Lower lobe of right lung (tissue), 2 donors: ENCODE measurements around the gene PTGES3. TPM values are rescaled to one million over a fixed set of nuclear protein-coding genes. Genes with fewer than 3 reads are reported as not detected.

Source experiments
- ATAC-seq, 2 donors: fragments of 200-7000 bp; cut with Tn5 transposase; one replicate each; pipeline ENCODE4 v1.9.1; 2020 to 2022; ENCODE audit warnings: mild to moderate bottlenecking in 2 of 2, moderate library complexity in 2 of 2
- DNase-seq: peaks from one replicate; pipeline ENCODE4 v3.0.0-alpha.2; 2020
- H3K27ac ChIP-seq: fragments of 200-600 bp; one replicate; pipeline ENCODE4 v1.8.0; 2022
- H3K27me3 ChIP-seq: fragments of 200-600 bp; one replicate; pipeline ENCODE4 v1.8.0; 2022; ENCODE audit warnings: low read depth
- H3K36me3 ChIP-seq: fragments of 200-600 bp; one replicate; pipeline ENCODE4 v1.8.0; 2022; ENCODE audit warnings: mild to moderate bottlenecking
- H3K4me1 ChIP-seq: fragments of 200-600 bp; one replicate; pipeline ENCODE4 v1.8.0; 2022
- H3K4me3 ChIP-seq: fragments of 200-600 bp; one replicate; pipeline ENCODE4 v1.8.0; 2022; ENCODE audit warnings: mild to moderate bottlenecking
- H3K9me3 ChIP-seq: fragments of 200-600 bp; one replicate; pipeline ENCODE4 v1.8.0; 2022
- CTCF ChIP-seq: fragments of 200-600 bp; IDR thresholded peaks from one replicate; pipeline ENCODE4 v1.8.0; 2022; ENCODE audit warnings: antibody characterized with exemption, mild to moderate bottlenecking
- intact Hi-C: fragments of 100-400 bp; cut with DNase I; formaldehyde crosslinking; loops from one replicate; pipeline ENCODE4 v1.11.0; 2022
- total RNA-seq: library from RNA; stranded (reverse); fragmentation: NEBNext Ultra II Directional; extraction: Animal tissue kit (Norgen Biotek cat#: 25700); gene quantifications from one replicate; pipeline ENCODE4 v1.2.1, GENCODE V29; 2021
- donor health status: DM: no; HTN: yes; CAD: no; lungs with severe emphysema.

The PTGES3 gene
- total RNA-seq, 1 donor from 2014 or later, result 198 TPM

- no peak for DNase-seq
- Histone ChIP-seq H3K36me3 (peaks cover 76% of the 10 kb centered on the region), H3K4me1 (peaks cover 35% of the 10 kb centered on the region), H3K4me3 (no peak overlapping the region), H3K9me3 (no peaks in the 10 kb centered on the region), H3K27me3 (no peaks in the 10 kb centered on the region), H3K27ac (no peak overlapping the region)
- ATAC-seq, result no peak
- intact Hi-C loops, result no loop called here
- no peak for TF ChIP-seq CTCF
Measured at GRCh38 chr12:56716933-56717880, 29.1 kb upstream of the PTGES3 start.

- Histone ChIP-seq H3K27ac (no peak overlapping the region), H3K27me3 (no peaks in the 10 kb centered on the region), H3K4me3 (no peak overlapping the region), H3K36me3 (peaks cover 79% of the 10 kb centered on the region), H3K9me3 (no peaks in the 10 kb centered on the region), H3K4me1 (peaks cover 27% of the 10 kb centered on the region)
- DNase-seq, result no peak
- TF ChIP-seq CTCF, result no peak
- intact Hi-C loops, result no loop called here
- no peak for ATAC-seq
Measured at GRCh38 chr12:56716458-56716857, 28.4 kb upstream of the PTGES3 start.

GRCh38 chr12:56715798-56716197 lies 27.7 kb upstream of the PTGES3 start:
- H3K9me3 ChIP-seq, result no peaks in the 10 kb centered on the region
- no peaks in the 10 kb centered on the region for H3K27me3 ChIP-seq
- peaks cover 78% of the 10 kb centered on the region for H3K36me3 ChIP-seq
- DNase-seq (no peak), ATAC-seq (no peak)
- no peak overlapping the region for H3K4me3 ChIP-seq
- intact Hi-C loops, result no loop called here
- peaks cover 21% of the 10 kb centered on the region for H3K4me1 ChIP-seq
- no peak for TF ChIP-seq CTCF
- H3K27ac ChIP-seq, result no peak overlapping the region

GRCh38 chr12:56714431-56714929 lies 26.4 kb upstream of the PTGES3 start:
- TF ChIP-seq CTCF, result no peak
- Histone ChIP-seq H3K36me3 (peaks cover 65% of the 10 kb centered on the region), H3K27me3 (no peaks in the 10 kb centered on the region), H3K9me3 (no peaks in the 10 kb centered on the region), H3K4me3 (no peak overlapping the region), H3K4me1 (peaks cover 7% of the 10 kb centered on the region), H3K27ac (no peak overlapping the region)
- intact Hi-C loops, result no loop called here
- ATAC-seq, result no peak
- DNase-seq, result no peak

GRCh38 chr12:56713345-56713744 lies 25.3 kb upstream of the PTGES3 start:
- H3K36me3 ChIP-seq, result peaks cover 56% of the 10 kb centered on the region
- intact Hi-C loops, result no loop called here
- H3K27me3 ChIP-seq, result no peaks in the 10 kb centered on the region
- no peak for DNase-seq
- H3K4me3 ChIP-seq, result no peak overlapping the region
- H3K9me3 ChIP-seq, result no peaks in the 10 kb centered on the region
- no peak for TF ChIP-seq CTCF
- ATAC-seq, result no peak
- H3K4me1 ChIP-seq, result no peaks in the 10 kb centered on the region
- H3K27ac ChIP-seq, result no peak overlapping the region
